Activated CD4-positive, alpha-beta memory T cell treated with anti-CD3 and anti-CD28 coated beads for 36 hours (primary cell): ENCODE measurements around the gene DOK7. TPM values are rescaled to one million over a fixed set of nuclear protein-coding genes. Genes with fewer than 3 reads are reported as not detected.

ENCODE experiments used
- CTCF ChIA-PET: fragments of 350-600 bp; sonication (Branson Sonifier 250); formaldehyde crosslinking; loops from one replicate; lab custom pipeline; 2021; ENCODE audit warnings: antibody characterized with exemption, inconsistent platforms; lab: Charles Lee
- POLR2A ChIA-PET: fragments of 350-600 bp; sonication (Branson Sonifier 250); formaldehyde crosslinking; loops from one replicate; lab custom pipeline; 2021; ENCODE audit warnings: antibody characterized with exemption; lab: Charles Lee
- DNase-seq: peaks from one replicate; pipeline ENCODE4 v3.0.0-alpha.2; 2020
- H3K27ac Mint-ChIP-seq: one replicate; pipeline ENCODE4 v1.8.0; 2021; ENCODE audit warnings: mixed read lengths
- H3K27me3 Mint-ChIP-seq: one replicate; pipeline ENCODE4 v1.8.0; 2021; ENCODE audit warnings: mixed read lengths
- H3K36me3 Mint-ChIP-seq: one replicate; pipeline ENCODE4 v1.8.0; 2021; ENCODE audit warnings: mixed read lengths
- H3K4me1 Mint-ChIP-seq: one replicate; pipeline ENCODE4 v1.8.0; 2021; ENCODE audit warnings: low read depth, mixed read lengths
- H3K4me3 Mint-ChIP-seq: one replicate; pipeline ENCODE4 v1.8.0; 2021; ENCODE audit warnings: mild to moderate bottlenecking, mixed read lengths
- H3K9me3 Mint-ChIP-seq: one replicate; pipeline ENCODE4 v1.8.0; 2021; ENCODE audit warnings: mixed read lengths
- intact Hi-C: fragments of 100-400 bp; cut with micrococcal nuclease; formaldehyde crosslinking; loops from one replicate; pipeline ENCODE4 v1.15.1; 2023
- total RNA-seq, 2 experiments: library from RNA; stranded (reverse); gene quantifications; one replicate each; pipeline ENCODE4 v1.2.3, GENCODE V29; 2021

Gene DOK7
- total RNA-seq, 2 experiments from 2014 or later: not detected

DNA sequence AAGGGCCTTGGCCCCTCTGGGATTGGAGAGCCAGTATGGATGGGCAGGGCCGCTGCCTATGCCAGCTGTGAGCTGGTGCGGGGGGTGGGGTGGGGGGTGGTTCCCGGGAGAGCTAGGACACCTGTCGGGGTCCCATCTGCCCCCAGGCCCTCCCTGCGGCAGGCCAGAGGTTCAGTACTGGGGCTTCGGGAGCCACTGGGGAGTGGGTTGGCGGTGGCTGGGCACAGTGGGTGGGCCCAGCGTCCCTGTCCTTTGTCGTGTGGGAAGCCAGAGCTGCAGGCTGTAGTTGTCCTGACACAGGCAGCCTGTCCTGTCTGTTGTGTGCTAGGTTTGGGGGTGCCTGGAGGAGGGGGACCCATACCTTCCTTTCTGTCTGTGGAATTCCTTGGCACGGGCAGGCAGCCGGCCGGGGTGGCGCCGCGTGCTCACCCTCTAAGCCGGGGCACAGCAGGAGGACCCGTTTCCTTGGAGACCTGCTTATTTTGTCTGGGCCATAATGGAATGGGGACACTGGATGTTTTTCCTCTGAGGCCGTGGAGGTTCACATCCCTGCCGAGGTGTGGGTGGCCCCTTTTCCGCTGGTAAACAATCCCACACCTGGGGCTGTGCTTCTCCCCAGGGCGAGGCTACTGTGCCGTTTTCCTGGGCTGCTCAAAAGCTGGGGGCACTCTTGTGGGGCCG lies 14.8 kb downstream of the DOK7 start:
- POLR2A ChIA-PET: no interaction called here
- CTCF ChIA-PET: no interaction called here

DNA sequence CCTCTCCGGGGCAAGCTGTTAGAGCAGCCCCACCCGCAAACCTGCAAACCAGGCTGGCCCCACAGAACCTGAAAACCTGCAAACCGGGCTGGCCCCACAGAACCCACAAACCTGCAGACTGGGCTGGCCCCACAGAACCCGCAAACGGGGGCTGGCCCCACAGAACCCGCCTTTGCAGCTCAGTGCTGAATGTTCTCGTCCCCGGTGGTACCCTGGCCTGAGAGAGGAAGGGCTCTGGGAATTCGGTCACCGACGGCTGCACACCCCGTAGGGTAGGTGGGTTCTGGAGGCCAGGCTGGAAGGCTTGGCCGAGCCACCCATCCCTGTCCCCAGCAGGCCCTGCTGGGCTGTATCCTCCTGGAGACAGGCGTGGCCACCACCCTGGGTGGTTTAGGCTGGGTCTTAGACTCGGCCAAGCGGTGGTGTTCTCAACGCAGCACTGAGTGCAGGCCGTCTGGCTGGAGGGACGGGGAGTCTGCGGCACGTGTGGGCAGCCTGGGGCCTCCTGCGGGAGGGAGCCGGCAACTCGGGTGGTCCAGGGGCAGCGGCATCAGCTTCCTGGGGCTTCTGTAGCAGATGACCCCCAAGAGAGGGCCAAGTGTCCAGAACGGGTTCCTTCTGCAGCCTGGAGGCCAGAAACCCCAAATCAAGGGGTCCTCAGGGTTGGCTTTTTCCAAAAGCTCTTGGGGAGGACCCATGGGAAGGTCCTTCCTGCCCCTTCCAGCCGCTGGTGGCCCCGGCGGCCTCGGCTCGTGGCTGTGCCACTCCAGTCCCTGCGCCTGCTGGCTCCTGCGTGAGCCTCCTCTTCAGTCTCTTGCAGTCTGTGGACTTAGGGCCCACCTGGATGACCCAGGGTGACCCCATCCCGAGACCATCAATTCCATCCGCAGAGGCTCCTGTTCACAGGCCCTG lies 15.6 kb downstream of the DOK7 start:
- intact Hi-C loops: no loop called here
- H3K27me3 Mint-ChIP-seq: peaks cover 17% of the 10 kb centered on the region
- ChIA-PET POLR2A (no interaction called here), CTCF (interaction anchor here (1.4 to 2.9 kb wide), 4 partner anchors 27 to 402 kb away, joined by 4 to 33 read pairs (median 8); no protein-coding TSS in a partner anchor)
- H3K4me3 Mint-ChIP-seq: no peak overlapping the region
- DNase-seq: no peak
- H3K9me3 Mint-ChIP-seq: no peaks in the 10 kb centered on the region
- no peak overlapping the region for H3K27ac Mint-ChIP-seq
- H3K4me1 Mint-ChIP-seq: no peaks in the 10 kb centered on the region
- no peaks in the 10 kb centered on the region for H3K36me3 Mint-ChIP-seq

More for the DNA sequence above, 14.8 kb downstream of the DOK7 start:
- Mint-ChIP-seq H3K4me1 (no peaks in the 10 kb centered on the region), H3K36me3 (no peaks in the 10 kb centered on the region), H3K27ac (no peak overlapping the region), H3K9me3 (no peaks in the 10 kb centered on the region), H3K4me3 (no peak overlapping the region), H3K27me3 (peaks cover 17% of the 10 kb centered on the region)
- no peak for DNase-seq
- intact Hi-C loops: no loop called here

DNA sequence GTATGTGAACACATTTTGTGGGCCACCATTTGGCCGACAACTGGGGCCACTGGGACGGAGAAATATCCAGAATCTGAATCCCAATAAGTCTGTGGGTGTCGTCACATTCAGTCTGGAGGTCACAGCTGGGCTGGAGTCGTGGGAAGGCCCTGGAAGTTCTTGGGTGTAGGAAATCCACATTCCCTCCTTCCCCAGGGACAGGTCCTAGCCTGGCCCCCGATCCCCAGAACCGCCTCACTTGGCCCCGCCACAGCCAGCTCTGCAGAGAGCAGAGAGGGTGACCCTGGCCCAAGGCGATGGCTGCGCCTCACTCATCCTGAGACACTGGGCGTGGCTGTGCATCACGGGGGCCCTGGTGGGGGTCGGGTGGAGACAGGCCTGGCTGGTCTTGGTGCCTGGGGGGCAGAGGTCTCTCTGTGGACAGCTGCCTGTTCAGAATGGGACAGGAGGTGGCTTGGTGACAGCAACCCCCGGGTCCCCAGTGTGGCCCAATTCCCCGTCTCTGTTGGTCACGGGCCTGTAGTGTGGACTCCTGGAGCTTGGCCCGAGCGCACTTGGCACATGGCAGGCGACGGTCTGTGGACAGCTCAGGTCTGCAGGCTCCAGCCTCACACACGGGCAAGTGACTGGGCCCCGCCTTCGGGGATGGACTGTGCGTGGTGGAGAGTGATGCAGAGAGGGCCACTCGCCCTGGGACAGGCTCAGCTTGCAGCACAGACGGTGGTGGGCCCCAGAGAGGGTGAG lies 16.4 kb downstream of the DOK7 start:
- no peaks in the 10 kb centered on the region for H3K36me3 Mint-ChIP-seq
- no peaks in the 10 kb centered on the region for H3K4me1 Mint-ChIP-seq
- DNase-seq: no peak
- no peaks in the 10 kb centered on the region for H3K9me3 Mint-ChIP-seq
- no peak overlapping the region for H3K4me3 Mint-ChIP-seq
- intact Hi-C loops: no loop called here
- CTCF ChIA-PET: interaction anchor here (0.9 to 2.9 kb wide), 17 partner anchors 16 to 401 kb away, joined by 3 to 33 read pairs (median 5); no protein-coding TSS in a partner anchor
- POLR2A ChIA-PET: no interaction called here
- H3K27ac Mint-ChIP-seq: no peak overlapping the region
- H3K27me3 Mint-ChIP-seq: peaks cover 17% of the 10 kb centered on the region

DNA sequence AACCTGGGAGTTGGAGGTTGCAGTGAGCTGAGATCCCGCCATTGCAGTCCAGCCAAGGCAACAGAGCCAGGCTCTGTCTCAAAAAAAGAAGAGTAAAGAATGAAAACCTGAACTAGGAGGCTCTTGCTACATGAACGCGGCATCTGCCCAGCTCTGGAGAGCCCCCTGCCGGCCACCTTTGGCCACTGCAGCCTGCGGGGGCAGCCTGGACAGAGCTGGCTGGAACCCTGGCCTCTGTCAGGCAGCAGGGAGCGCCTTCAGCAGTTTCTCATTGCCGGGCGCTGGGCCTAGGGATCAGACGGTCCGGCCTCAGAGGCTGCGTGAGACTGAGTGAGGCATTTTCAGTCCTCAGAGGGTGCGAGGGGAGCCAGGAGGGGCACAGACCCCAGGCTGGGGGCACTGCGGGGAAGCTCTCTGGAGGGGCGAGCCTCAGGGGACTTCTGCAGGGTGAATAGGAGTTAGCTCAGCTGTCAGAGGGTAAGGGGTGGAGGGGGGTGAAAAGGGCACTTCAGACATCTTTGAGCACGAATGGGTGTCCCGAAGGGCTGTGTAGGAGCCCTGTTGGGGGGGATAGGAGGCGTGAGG lies 17.5 kb downstream of the DOK7 start:
- ChIA-PET CTCF (interaction anchor here (0.6 to 2.9 kb wide), 28 partner anchors 9 to 452 kb away, joined by 3 to 33 read pairs (median 4); no protein-coding TSS in a partner anchor), POLR2A (no interaction called here)
- Mint-ChIP-seq H3K36me3 (no peaks in the 10 kb centered on the region), H3K27me3 (peaks cover 16% of the 10 kb centered on the region), H3K9me3 (no peaks in the 10 kb centered on the region), H3K27ac (no peak overlapping the region), H3K4me3 (no peak overlapping the region), H3K4me1 (peaks cover 2% of the 10 kb centered on the region)
- intact Hi-C loops: no loop called here
- DNase-seq: peak; percentile 83

DNA sequence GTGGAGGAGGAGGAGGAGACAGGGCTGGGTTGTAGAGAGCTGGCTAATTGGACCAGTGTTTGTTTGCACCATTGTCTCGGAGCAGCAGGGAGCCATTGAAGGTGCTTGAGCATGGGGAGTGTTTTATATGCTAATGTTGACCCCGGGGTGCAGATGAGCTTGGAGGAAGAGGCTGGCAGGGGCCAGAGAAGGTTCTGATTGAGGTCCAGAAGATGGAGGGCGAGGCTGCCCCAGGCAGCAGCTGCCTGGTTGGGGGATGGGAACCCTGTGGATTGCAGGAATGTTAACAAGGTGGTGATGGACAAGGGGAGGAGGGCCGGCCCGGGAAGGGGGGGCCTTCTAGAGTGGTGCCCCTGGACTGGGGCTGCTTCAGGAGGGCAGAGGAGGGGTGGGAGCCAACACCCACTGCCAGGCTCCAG lies 18.0 kb downstream of the DOK7 start:
- ChIA-PET CTCF (interaction anchor here (0.6 to 2.9 kb wide), 26 partner anchors 10 to 453 kb away, joined by 3 to 33 read pairs (median 4); no protein-coding TSS in a partner anchor), POLR2A (no interaction called here)
- DNase-seq: no peak
- no peak overlapping the region for H3K27ac Mint-ChIP-seq
- H3K36me3 Mint-ChIP-seq: no peaks in the 10 kb centered on the region
- peaks cover 16% of the 10 kb centered on the region for H3K27me3 Mint-ChIP-seq
- H3K9me3 Mint-ChIP-seq: no peaks in the 10 kb centered on the region
- H3K4me1 Mint-ChIP-seq: peaks cover 2% of the 10 kb centered on the region
- intact Hi-C loops: no loop called here
- no peak overlapping the region for H3K4me3 Mint-ChIP-seq

DNA sequence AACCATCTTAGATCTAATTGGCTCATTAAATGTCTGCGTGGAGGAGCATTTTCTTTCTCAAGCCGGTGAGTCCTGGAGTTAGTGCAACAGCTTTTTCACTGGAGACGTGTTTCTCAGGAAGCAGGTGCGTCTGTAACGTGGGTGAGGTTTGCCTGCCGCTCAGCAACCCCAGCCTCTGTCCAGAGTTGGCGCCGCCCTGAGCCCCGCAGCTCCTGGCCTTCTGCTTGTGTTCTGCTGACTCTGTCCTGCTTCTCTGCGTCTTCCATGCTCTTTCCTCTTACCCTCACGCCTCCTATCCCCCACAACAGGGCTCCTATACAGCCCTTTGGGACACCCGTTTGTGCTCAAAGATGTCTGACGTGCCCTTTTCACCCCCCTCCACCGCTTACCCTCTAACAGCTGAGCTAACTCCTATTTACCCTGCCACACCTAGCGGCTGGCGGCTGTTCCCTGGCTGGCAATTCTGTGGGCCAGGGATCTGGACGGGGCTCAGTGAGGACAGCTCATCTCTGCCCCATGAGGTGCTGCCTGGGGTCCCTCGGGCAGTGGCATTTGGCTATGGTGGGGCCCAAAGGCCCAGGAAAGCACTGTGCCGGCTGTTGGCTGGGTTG lies 18.8 kb downstream of the DOK7 start:
- intact Hi-C loops: no loop called here
- ChIA-PET CTCF (interaction anchor here (0.8 to 2.9 kb wide), 5 partner anchors 10 to 399 kb away, joined by 3 to 33 read pairs (median 12); no protein-coding TSS in a partner anchor), POLR2A (no interaction called here)
- Mint-ChIP-seq H3K4me1 (peaks cover 2% of the 10 kb centered on the region), H3K4me3 (no peak overlapping the region), H3K9me3 (no peaks in the 10 kb centered on the region), H3K27me3 (peaks cover 17% of the 10 kb centered on the region), H3K27ac (no peak overlapping the region), H3K36me3 (no peaks in the 10 kb centered on the region)
- no peak for DNase-seq

DNA sequence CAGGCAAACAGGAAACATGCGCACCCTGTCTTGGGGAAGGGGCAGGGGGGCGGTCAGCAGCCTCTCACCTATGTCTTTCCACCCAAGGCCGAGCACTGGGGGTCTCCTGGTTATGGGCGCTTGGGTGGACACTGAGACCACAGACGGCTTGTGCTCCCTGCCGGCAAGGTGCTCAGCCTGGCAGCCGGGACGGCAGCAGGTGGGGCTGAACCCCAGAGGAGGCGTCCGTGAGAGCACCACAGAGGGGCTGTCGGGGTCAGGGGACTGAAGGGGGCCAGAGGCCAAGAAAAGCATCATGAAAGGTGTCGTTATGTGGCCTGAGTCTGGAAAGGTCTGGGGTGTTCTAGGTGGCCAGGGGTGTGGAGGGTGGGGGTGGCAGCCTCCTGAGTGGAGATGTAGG lies 19.6 kb downstream of the DOK7 start:
- ChIA-PET POLR2A (no interaction called here), CTCF (no interaction called here)
- intact Hi-C loops: no loop called here
- Mint-ChIP-seq H3K27ac (no peak overlapping the region), H3K4me3 (no peak overlapping the region), H3K4me1 (peaks cover 2% of the 10 kb centered on the region), H3K36me3 (no peaks in the 10 kb centered on the region), H3K27me3 (peaks cover 17% of the 10 kb centered on the region), H3K9me3 (no peaks in the 10 kb centered on the region)
- no peak for DNase-seq

DNA sequence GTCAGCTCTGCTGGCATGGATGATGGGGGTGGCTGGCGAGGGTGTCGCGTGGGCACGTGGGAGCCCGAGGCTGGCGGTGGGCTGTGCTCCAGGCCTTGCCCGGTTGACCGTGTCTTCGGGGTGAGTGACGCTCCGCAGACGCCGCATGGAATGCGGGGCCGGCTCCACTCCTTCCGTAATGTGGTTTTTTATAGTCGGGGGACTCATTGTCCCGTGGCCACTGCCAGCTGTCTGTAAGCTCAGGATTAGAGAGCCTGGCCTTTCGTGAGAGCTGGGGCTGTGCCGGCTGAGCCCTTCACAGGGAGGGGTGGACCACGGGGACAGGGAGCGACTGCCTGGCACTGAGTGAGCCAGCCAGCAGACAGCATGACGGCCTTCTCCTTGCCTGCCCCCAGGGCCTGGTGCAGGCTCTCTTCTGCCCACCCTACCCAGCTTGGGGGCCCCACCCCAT lies 20.4 kb downstream of the DOK7 start:
- CTCF ChIA-PET: no interaction called here
- no peak for DNase-seq
- H3K9me3 Mint-ChIP-seq: no peaks in the 10 kb centered on the region
- intact Hi-C loops: no loop called here
- POLR2A ChIA-PET: no interaction called here
- H3K4me3 Mint-ChIP-seq: no peak overlapping the region
- no peaks in the 10 kb centered on the region for H3K36me3 Mint-ChIP-seq
- peaks cover 17% of the 10 kb centered on the region for H3K27me3 Mint-ChIP-seq
- H3K4me1 Mint-ChIP-seq: peaks cover 2% of the 10 kb centered on the region
- no peak overlapping the region for H3K27ac Mint-ChIP-seq

DNA sequence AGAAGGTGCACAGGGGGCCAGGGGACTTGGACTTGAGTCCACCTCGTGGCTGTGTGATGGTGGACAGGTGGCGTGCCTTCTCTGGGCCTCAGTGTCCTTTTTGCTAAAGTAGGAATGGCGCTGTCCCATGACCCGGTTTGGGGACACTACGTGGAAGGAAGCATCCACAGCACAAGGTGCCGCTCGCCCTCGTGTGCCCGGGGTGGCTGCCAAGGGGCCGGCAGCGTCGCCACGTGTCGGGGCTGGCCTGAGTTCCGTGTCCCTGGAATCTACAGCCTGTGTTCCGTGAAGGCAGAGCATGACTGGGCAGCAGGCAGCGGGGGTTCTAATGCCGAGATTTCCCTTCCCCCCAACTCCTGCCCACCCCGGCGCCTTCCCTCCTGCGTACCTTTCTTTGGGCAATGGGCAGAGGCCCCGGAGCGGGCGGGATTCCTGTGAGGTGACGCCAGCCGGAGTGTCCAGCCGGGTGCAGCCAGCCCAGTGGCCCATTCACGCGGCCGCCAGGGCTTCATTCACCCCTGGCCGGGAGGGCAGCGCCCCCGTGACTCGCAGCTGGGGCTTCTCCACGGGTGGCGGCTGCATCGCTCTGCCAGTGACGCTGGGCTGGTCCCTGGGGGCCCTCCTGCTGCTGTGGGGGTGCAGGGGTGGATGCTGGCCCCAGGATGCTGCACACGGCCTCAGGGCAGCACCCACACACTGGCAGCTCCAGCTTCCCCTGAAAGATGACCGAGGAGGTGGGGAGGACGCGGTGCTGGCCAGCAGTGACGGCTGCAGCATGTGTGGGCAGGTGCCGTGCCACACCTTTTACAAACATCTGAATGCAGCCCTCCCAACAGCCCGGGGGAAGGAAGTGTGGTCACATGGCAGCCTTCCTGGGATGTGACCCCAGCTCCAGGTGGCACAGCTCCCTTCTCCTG lies 21.2 kb downstream of the DOK7 start:
- H3K9me3 Mint-ChIP-seq: no peaks in the 10 kb centered on the region
- H3K4me3 Mint-ChIP-seq: no peak overlapping the region
- no peak for DNase-seq
- H3K36me3 Mint-ChIP-seq: no peaks in the 10 kb centered on the region
- H3K27me3 Mint-ChIP-seq: peaks cover 23% of the 10 kb centered on the region
- H3K4me1 Mint-ChIP-seq: peaks cover 2% of the 10 kb centered on the region
- intact Hi-C loops: no loop called here
- H3K27ac Mint-ChIP-seq: no peak overlapping the region
- ChIA-PET CTCF (no interaction called here), POLR2A (no interaction called here)

DNA sequence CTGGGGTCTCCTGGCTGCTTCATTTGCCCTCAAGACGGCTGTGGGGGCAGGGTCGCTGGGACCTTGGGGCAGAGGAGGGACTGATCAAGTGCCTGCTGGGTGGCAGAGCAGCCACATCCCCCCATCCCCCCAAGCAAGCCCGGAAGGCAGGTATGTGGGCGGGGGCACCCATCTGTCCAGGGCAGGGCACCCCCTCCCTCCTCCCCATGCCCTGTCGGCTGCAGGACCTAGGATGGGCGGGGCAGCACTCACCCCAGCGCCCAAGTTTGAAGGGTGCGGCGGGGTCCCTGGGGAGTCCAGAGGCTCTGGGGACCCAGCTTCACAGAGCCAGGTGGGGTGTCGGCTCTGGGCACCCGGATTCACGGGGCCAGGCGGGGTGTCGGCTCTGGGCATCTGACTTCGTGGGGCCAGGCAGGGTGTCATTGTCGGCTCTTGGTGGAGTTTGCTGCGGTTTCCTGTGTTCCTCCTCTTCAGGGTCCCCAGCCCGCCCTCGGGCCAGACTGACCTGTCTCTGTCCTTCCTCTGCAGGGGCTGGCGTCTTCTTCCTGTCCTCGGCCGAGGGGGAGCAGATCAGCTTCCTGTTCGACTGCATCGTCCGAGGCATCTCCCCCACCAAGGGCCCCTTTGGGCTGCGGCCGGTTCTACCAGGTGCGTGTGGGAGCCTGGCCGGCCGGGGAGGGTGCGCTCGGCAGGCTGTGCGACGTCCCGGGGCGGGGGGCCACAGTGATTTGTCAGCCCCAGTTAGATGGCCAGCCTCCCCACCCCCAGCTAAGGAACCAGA lies 22.1 kb downstream of the DOK7 start:
- ChIA-PET CTCF (no interaction called here), POLR2A (no interaction called here)
- no peak overlapping the region for H3K4me3 Mint-ChIP-seq
- H3K27ac Mint-ChIP-seq: no peak overlapping the region
- intact Hi-C loops: no loop called here
- H3K27me3 Mint-ChIP-seq: peaks cover 23% of the 10 kb centered on the region
- DNase-seq: no peak
- no peaks in the 10 kb centered on the region for H3K36me3 Mint-ChIP-seq
- H3K9me3 Mint-ChIP-seq: no peaks in the 10 kb centered on the region
- H3K4me1 Mint-ChIP-seq: peaks cover 2% of the 10 kb centered on the region
